GM23248 (cell line): ENCODE data around the gene PHF12. TPM values are rescaled to one million over a fixed set of nuclear protein-coding genes. Genes with fewer than 3 reads are reported as not detected.

Experiments used
- DNase-seq: peaks from one replicate; pipeline ENCODE4 v3.0.0-alpha.2; 2015
- H2AFZ ChIP-seq: fragments of 200-600 bp; sonication (generic); 2 replicates; pipeline ENCODE4 v1.6.1; 2016; ENCODE audit warnings: antibody characterized with exemption
- H3F3A ChIP-seq: fragments of 200-600 bp; sonication (generic); 2 replicates; pipeline ENCODE4 v1.6.1; 2016; ENCODE audit warnings: mild to moderate bottlenecking, antibody characterized with exemption, mixed run types; ENCODE audit not compliant: insufficient read depth
- H3K27ac ChIP-seq: fragments of 200-600 bp; sonication (generic); 2 replicates; pipeline ENCODE4 v1.5.1; 2016; ENCODE audit warnings: mild to moderate bottlenecking
- H3K27me3 ChIP-seq: fragments of 200-600 bp; sonication (generic); replicated peaks from 2 replicates; pipeline ENCODE4 v1.6.1; 2016; ENCODE audit warnings: mild to moderate bottlenecking; ENCODE audit not compliant: insufficient read depth
- H3K36me3 ChIP-seq: fragments of 200-600 bp; sonication (generic); 2 replicates; pipeline ENCODE4 v1.6.1; 2016; ENCODE audit warnings: low read depth, mild to moderate bottlenecking
- H3K4me1 ChIP-seq: fragments of 200-600 bp; sonication (generic); 2 replicates; pipeline ENCODE4 v1.6.1; 2016; ENCODE audit warnings: mild to moderate bottlenecking; ENCODE audit not compliant: insufficient read depth
- H3K4me2 ChIP-seq: fragments of 200-600 bp; sonication (generic); one replicate; pipeline ENCODE4 v1.6.1; 2016; ENCODE audit warnings: mild to moderate bottlenecking; ENCODE audit not compliant: unreplicated experiment
- H3K4me3 ChIP-seq: fragments of 200-600 bp; sonication (generic); 2 replicates; pipeline ENCODE4 v1.5.1; 2016; ENCODE audit warnings: mild to moderate bottlenecking
- H3K79me2 ChIP-seq: fragments of 200-600 bp; sonication (generic); 2 replicates; pipeline ENCODE4 v1.6.1; 2016; ENCODE audit warnings: mild to moderate bottlenecking; ENCODE audit not compliant: insufficient read depth
- H3K9ac ChIP-seq: fragments of 200-600 bp; sonication (generic); 2 replicates; pipeline ENCODE4 v1.6.1; 2016; ENCODE audit warnings: mild to moderate bottlenecking
- H3K9me2 ChIP-seq: fragments of 200-600 bp; sonication (generic); 2 replicates; pipeline ENCODE4 v1.6.1; 2016; ENCODE audit warnings: mixed run types, mild to moderate bottlenecking, moderate library complexity; ENCODE audit not compliant: insufficient read depth
- H3K9me3 ChIP-seq: fragments of 200-600 bp; sonication (generic); one replicate; pipeline ENCODE4 v1.6.1; 2017; ENCODE audit warnings: low read depth
- H4K20me1 ChIP-seq: fragments of 200-600 bp; sonication (generic); 2 replicates; pipeline ENCODE4 v1.6.0; 2016; ENCODE audit not compliant: insufficient read depth
- EZH2 ChIP-seq: fragments of 200-600 bp; sonication (generic); IDR thresholded peaks from 2 replicates; pipeline ENCODE4 v1.6.1; 2018; ENCODE audit warnings: antibody characterized with exemption, mild to moderate bottlenecking; ENCODE audit not compliant: insufficient read depth, poor library complexity, severe bottlenecking
- EZH2phosphoT487 ChIP-seq: fragments of 200-600 bp; sonication (generic); IDR thresholded peaks from 2 replicates; pipeline ENCODE4 v1.6.1; 2018; ENCODE audit warnings: antibody characterized with exemption, moderate library complexity, mild to moderate bottlenecking, low read depth; ENCODE audit not compliant: insufficient read depth
- WGBS, 2 experiments: methylation state at CpG; one replicate each; pipeline ENCODE4 v1.1.6; 2015 to 2017; ENCODE audit warnings: low lambda C conversion rate in 2 of 2, low coverage in 1 of 2; ENCODE audit errors: missing lambda C conversion rate in 2 of 2; 5-methylcytosine and 5-hydroxymethylcytosine counted together
- in situ Hi-C: fragments of 300-500 bp; cut with MboI; formaldehyde crosslinking; loops from 2 replicates; pipeline ENCODE4 v1.15.0; 2020
- polyA plus RNA-seq: library from polyadenylated mRNA; unstranded; fragments of >200 nt; fragmentation: Nextera tagmentation; extraction: Ambion mirVana; gene quantifications from 2 replicates; pipeline ENCODE4 v1.2.1, GENCODE V29; 2016
- total RNA-seq: library from RNA; depleted of rRNA; stranded (reverse); fragments of >200 nt; shearing (Covaris generic); gene quantifications from 2 replicates; pipeline ENCODE4 v1.2.3, GENCODE V29; 2014

Gene PHF12
- total and polyA plus RNA-seq, 2 experiments from 2014 or later, result 6.1 to 27.7 TPM

- no peaks in the 10 kb centered on the region for H3K27me3 ChIP-seq
- peaks cover 11% of the 10 kb centered on the region for H3K4me1 ChIP-seq
- no peaks in the 10 kb centered on the region for H3K9me2 ChIP-seq
- peaks cover 38% of the 10 kb centered on the region for H3F3A ChIP-seq
- no peaks in the 10 kb centered on the region for H3K9me3 ChIP-seq
- peak overlapping the region; percentile 5 for H3K4me2 ChIP-seq
- peak overlapping the region; percentile 19; the same call in 1 of the 2 replicates for H3K9ac ChIP-seq
- 3% methylated on average over 6 of the region's 6 CpGs for WGBS, 2 experiments
- in situ Hi-C loops, result no loop called here
- H3K36me3 ChIP-seq, result peaks cover 43% of the 10 kb centered on the region
- peak overlapping the region; percentile 60 for H3K27ac ChIP-seq
- peaks cover 11% of the 10 kb centered on the region; the same call in 1 of the 2 replicates for H3K79me2 ChIP-seq
- H3K4me3 ChIP-seq, result no peak overlapping the region
- DNase-seq, result peak; percentile 83
- H2AFZ ChIP-seq, result no peak overlapping the region
- H4K20me1 ChIP-seq, result no peaks in the 10 kb centered on the region
- TF ChIP-seq EZH2 (no peak), EZH2phosphoT487 (no peak)
Observed at GRCh38 chr17:28908640-28909167, 42.6 kb downstream of the PHF12 start.

GRCh38 chr17:28907709-28908475 is 43.4 kb downstream of the PHF12 start:
- peak overlapping the region; percentile 60 for H3K27ac ChIP-seq
- H3K9me3 ChIP-seq, result no peaks in the 10 kb centered on the region
- H3K4me2 ChIP-seq, result no peak overlapping the region
- H2AFZ ChIP-seq, result no peak overlapping the region
- no peaks in the 10 kb centered on the region for H4K20me1 ChIP-seq
- H3K36me3 ChIP-seq, result peaks cover 38% of the 10 kb centered on the region
- 55 to 63% methylated on average over 3 of the region's 3 CpGs for WGBS, 2 experiments
- in situ Hi-C loops, result no loop called here
- peaks cover 11% of the 10 kb centered on the region for H3K4me1 ChIP-seq
- DNase-seq, result peak; percentile 38
- no peak overlapping the region for H3K4me3 ChIP-seq
- H3K9ac ChIP-seq, result no peak overlapping the region
- H3K27me3 ChIP-seq, result no peaks in the 10 kb centered on the region
- H3K79me2 ChIP-seq, result peaks cover 11% of the 10 kb centered on the region; the same call in 1 of the 2 replicates
- TF ChIP-seq EZH2 (no peak), EZH2phosphoT487 (no peak)
- H3F3A ChIP-seq, result peaks cover 43% of the 10 kb centered on the region
- no peaks in the 10 kb centered on the region for H3K9me2 ChIP-seq

- H3K27me3 ChIP-seq, result no peaks in the 10 kb centered on the region
- TF ChIP-seq EZH2, result no peak
- no peak for TF ChIP-seq EZH2phosphoT487
- H3K36me3 ChIP-seq, result peaks cover 34% of the 10 kb centered on the region
- no peak overlapping the region for H3K4me2 ChIP-seq
- no peak overlapping the region for H3K9ac ChIP-seq
- no peaks in the 10 kb centered on the region for H3K9me2 ChIP-seq
- no peaks in the 10 kb centered on the region for H3K9me3 ChIP-seq
- peaks cover 11% of the 10 kb centered on the region for H3K4me1 ChIP-seq
- no peak overlapping the region for H3K4me3 ChIP-seq
- no peak overlapping the region for H3K27ac ChIP-seq
- 64 to 67% methylated on average over 7 of the region's 7 CpGs for WGBS, 2 experiments
- in situ Hi-C loops, result no loop called here
- H4K20me1 ChIP-seq, result no peaks in the 10 kb centered on the region
- DNase-seq, result no peak
- H2AFZ ChIP-seq, result no peak overlapping the region
- H3F3A ChIP-seq, result peaks cover 43% of the 10 kb centered on the region
- H3K79me2 ChIP-seq, result peaks cover 8% of the 10 kb centered on the region; the same call in 1 of the 2 replicates
Observed at GRCh38 chr17:28906706-28907438, 44.4 kb downstream of the PHF12 start.

GRCh38 chr17:28906276-28906675 is 45.0 kb downstream of the PHF12 start:
- Histone ChIP-seq H2AFZ (no peak overlapping the region), H3K79me2 (0 out of 2 replicates have a peak, but pooled peaks cover 2% of the 10 kb centered on the region), H3K4me2 (no peak overlapping the region), H3F3A (peaks cover 43% of the 10 kb centered on the region), H3K9ac (no peak overlapping the region), H3K27me3 (no peaks in the 10 kb centered on the region), H3K36me3 (peaks cover 28% of the 10 kb centered on the region), H4K20me1 (no peaks in the 10 kb centered on the region), H3K27ac (no peak overlapping the region), H3K4me3 (no peak overlapping the region), H3K9me2 (no peaks in the 10 kb centered on the region), H3K4me1 (peaks cover 11% of the 10 kb centered on the region), H3K9me3 (no peaks in the 10 kb centered on the region)
- no peak for TF ChIP-seq EZH2phosphoT487
- TF ChIP-seq EZH2, result no peak
- DNase-seq, result no peak
- WGBS, 2 experiments, result 73 to 84% methylated on average over 8 to 9 of the region's 9 CpGs
- in situ Hi-C loops, result no loop called here
